Nephron progenitor cell (in vitro differentiated cells): Measurements from ENCODE around the gene CXCL3.
A peak's percentile ranks its signal among the peaks of the same experiment; 100 is the strongest.

ENCODE experiments used
- DNase-seq: peaks from one replicate; pipeline ENCODE4 v3.0.0; 2021
- H3K27ac Mint-ChIP-seq: 2 replicates; pipeline ENCODE4 v1.8.0; 2021; ENCODE audit warnings: mild to moderate bottlenecking, moderate library complexity, mixed read lengths
- H3K27me3 Mint-ChIP-seq: 2 replicates; pipeline ENCODE4 v1.8.0; 2021; ENCODE audit warnings: mild to moderate bottlenecking, low read depth, mixed read lengths; ENCODE audit not compliant: poor library complexity
- H3K36me3 Mint-ChIP-seq: 2 replicates; pipeline ENCODE4 v1.8.0; 2021; ENCODE audit warnings: low read depth, mixed read lengths
- H3K4me1 Mint-ChIP-seq: 2 replicates; pipeline ENCODE4 v1.8.0; 2021; ENCODE audit warnings: mixed read lengths
- H3K4me3 Mint-ChIP-seq: 2 replicates; pipeline ENCODE4 v1.8.0; 2021; ENCODE audit warnings: mild to moderate bottlenecking, moderate library complexity, mixed read lengths
- H3K9me3 Mint-ChIP-seq: 2 replicates; pipeline ENCODE4 v1.8.0; 2021; ENCODE audit warnings: mild to moderate bottlenecking, moderate library complexity, mixed read lengths
- TF ChIP-seq, protein P1 (sequence below): fragments of 200-600 bp; sonication (generic); IDR thresholded peaks from 2 replicates; pipeline ENCODE4 v1.5.0; 2021; ENCODE audit warnings: antibody characterized with exemption

Gene CXCL3

GRCh38 chr4:74006009-74006476, 32.4 kb downstream of the CXCL3 start:
- peaks cover 4% of the 10 kb centered on the region for H3K9me3 Mint-ChIP-seq
- H3K27me3 Mint-ChIP-seq = peaks cover 4% of the 10 kb centered on the region
- TF ChIP-seq, protein P1, sequence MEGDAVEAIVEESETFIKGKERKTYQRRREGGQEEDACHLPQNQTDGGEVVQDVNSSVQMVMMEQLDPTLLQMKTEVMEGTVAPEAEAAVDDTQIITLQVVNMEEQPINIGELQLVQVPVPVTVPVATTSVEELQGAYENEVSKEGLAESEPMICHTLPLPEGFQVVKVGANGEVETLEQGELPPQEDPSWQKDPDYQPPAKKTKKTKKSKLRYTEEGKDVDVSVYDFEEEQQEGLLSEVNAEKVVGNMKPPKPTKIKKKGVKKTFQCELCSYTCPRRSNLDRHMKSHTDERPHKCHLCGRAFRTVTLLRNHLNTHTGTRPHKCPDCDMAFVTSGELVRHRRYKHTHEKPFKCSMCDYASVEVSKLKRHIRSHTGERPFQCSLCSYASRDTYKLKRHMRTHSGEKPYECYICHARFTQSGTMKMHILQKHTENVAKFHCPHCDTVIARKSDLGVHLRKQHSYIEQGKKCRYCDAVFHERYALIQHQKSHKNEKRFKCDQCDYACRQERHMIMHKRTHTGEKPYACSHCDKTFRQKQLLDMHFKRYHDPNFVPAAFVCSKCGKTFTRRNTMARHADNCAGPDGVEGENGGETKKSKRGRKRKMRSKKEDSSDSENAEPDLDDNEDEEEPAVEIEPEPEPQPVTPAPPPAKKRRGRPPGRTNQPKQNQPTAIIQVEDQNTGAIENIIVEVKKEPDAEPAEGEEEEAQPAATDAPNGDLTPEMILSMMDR = no peak
- H3K36me3 Mint-ChIP-seq = no peaks in the 10 kb centered on the region
- no peak overlapping the region for H3K27ac Mint-ChIP-seq
- H3K4me3 Mint-ChIP-seq = no peak overlapping the region
- H3K4me1 Mint-ChIP-seq = no peaks in the 10 kb centered on the region
- DNase-seq = no peak

- Mint-ChIP-seq H3K4me3 (no peak overlapping the region), H3K36me3 (no peaks in the 10 kb centered on the region), H3K27ac (no peak overlapping the region), H3K4me1 (no peaks in the 10 kb centered on the region), H3K27me3 (peaks cover 4% of the 10 kb centered on the region), H3K9me3 (peaks cover 4% of the 10 kb centered on the region)
- TF ChIP-seq, protein P1 = no peak
- DNase-seq = no peak
Observed at GRCh38 chr4:74005528-74005927, 33.0 kb downstream of the CXCL3 start.

DNA sequence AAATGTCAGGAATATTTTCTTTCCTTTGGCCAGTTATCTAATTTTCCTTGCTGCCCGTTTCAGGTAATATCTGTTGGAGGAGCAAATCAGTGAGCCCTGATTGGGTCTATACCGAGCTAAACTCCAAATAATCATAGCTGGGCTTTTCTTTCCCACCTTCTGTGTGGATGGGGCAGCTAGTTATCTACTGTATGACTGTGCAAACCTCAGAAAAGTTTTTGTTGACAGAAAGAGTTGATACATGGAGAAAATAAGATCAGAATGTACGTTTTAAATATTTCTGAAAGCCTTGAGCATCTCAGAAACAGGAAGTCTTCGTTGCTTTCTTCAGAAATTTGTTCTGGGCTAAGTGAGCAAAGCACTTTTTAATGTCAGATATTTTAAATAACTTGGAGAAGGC, 33.8 kb downstream of the CXCL3 start:
- DNase-seq = no peak
- Mint-ChIP-seq H3K27me3 (peaks cover 11% of the 10 kb centered on the region), H3K9me3 (peaks cover 4% of the 10 kb centered on the region), H3K4me3 (no peak overlapping the region), H3K36me3 (no peaks in the 10 kb centered on the region), H3K27ac (no peak overlapping the region), H3K4me1 (no peaks in the 10 kb centered on the region)
- TF ChIP-seq, protein P1 = no peak

GRCh38 chr4:74000301-74000700, 38.2 kb downstream of the CXCL3 start:
- H3K27me3 Mint-ChIP-seq = peaks cover 42% of the 10 kb centered on the region
- H3K4me1 Mint-ChIP-seq = peaks cover 10% of the 10 kb centered on the region
- H3K36me3 Mint-ChIP-seq = no peaks in the 10 kb centered on the region
- TF ChIP-seq, protein P1 = no peak
- peaks cover 4% of the 10 kb centered on the region for H3K9me3 Mint-ChIP-seq
- no peak overlapping the region for H3K4me3 Mint-ChIP-seq
- no peak for DNase-seq
- H3K27ac Mint-ChIP-seq = no peak overlapping the region

DNA sequence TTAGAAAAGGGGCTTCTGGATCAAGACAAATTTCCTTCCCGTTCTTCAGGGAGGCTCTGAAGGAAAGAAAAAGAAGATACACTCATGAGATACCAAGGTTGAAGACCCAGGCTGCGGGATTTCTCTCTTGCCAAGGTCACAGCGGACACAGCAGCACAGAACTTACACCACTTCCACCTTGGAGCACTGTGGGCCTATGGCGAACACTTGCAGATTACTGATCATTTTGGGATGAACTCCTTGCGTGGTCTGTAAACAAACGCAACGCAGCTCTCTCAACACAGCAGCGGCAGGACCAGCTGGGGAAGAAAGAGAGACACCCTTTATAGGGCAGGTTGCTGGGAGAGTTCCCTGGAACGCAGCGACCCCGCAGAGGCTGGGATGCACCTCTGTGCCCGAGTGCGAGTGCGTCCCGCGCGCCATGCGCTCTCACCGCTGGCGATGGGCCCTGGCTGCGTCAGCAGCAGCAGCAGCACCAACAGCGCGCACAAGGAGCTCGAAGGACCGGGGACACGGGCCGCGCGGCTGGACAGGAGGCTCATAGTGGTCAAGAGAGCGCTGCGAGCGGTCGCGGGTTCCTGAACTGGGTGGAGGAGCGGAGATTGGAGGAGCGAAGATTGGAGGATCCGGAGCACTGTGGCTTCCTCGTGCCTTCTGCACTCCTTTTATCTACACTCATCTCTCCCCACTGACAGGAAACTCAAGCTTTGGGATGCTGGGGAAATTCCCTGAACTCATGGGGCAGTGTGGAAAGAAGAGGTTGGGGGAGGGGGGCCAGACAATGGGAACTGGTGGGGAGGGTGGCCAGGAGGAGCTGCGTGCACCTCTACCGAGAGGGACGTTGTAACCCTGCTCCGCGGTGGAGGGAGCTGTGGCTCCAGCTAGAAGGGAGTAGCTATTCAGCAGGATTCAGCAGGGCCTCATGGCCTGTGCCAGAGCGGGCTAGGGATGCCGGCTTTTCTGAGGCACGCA, 40.2 kb downstream of the CXCL3 start, which contains the start of gene CXCL5:
CXCL5 (minus strand) TSS at position 638 of the 972 bp plus-strand sequence; CDS start at position 542, 96 bp downstream.
- H3K36me3 Mint-ChIP-seq = no peaks in the 10 kb centered on the region
- DNase-seq = peak; percentile 63
- TF ChIP-seq, protein P1 = no peak
- no peak within 1 kb of the TSS for H3K27ac Mint-ChIP-seq
- H3K27me3 Mint-ChIP-seq = peaks cover 45% of the 10 kb centered on the region
- H3K9me3 Mint-ChIP-seq = peaks cover 1% of the 10 kb centered on the region
- H3K4me1 Mint-ChIP-seq = peaks cover 10% of the 10 kb centered on the region
- peak within 1 kb of the TSS; percentile 80 for H3K4me3 Mint-ChIP-seq
